Osteocyte (in vitro differentiated cells): ENCODE data around the gene PRKCH. TPM values are rescaled to one million over a fixed set of nuclear protein-coding genes. Genes with fewer than 3 reads are reported as not detected.

Experiments used
- DNase-seq: peaks from one replicate; pipeline ENCODE4 v3.0.0; 2021; ENCODE audit warnings: mixed read lengths; ENCODE audit not compliant: unreplicated experiment; ENCODE audit errors: extremely low spot score
- H3K27ac Mint-ChIP-seq: one replicate; pipeline ENCODE4 v1.8.0; 2021; ENCODE audit warnings: mild to moderate bottlenecking, mixed read lengths; ENCODE audit not compliant: unreplicated experiment
- H3K27me3 Mint-ChIP-seq: one replicate; pipeline ENCODE4 v1.8.0; 2021; ENCODE audit warnings: mixed read lengths; ENCODE audit not compliant: unreplicated experiment
- H3K36me3 Mint-ChIP-seq: one replicate; pipeline ENCODE4 v1.8.0; 2021; ENCODE audit warnings: mixed read lengths; ENCODE audit not compliant: unreplicated experiment
- H3K4me1 Mint-ChIP-seq: one replicate; pipeline ENCODE4 v1.8.0; 2021; ENCODE audit warnings: mixed read lengths; ENCODE audit not compliant: unreplicated experiment
- H3K4me3 Mint-ChIP-seq: one replicate; pipeline ENCODE4 v1.8.0; 2021; ENCODE audit warnings: mild to moderate bottlenecking, moderate library complexity, mixed read lengths; ENCODE audit not compliant: unreplicated experiment
- H3K9me3 Mint-ChIP-seq: one replicate; pipeline ENCODE4 v1.8.0; 2021; ENCODE audit warnings: mixed read lengths; ENCODE audit not compliant: unreplicated experiment
- CTCF ChIP-seq: fragments of 200-600 bp; sonication (generic); IDR thresholded peaks from 2 replicates; pipeline ENCODE4 v1.5.0; 2021; ENCODE audit warnings: antibody characterized with exemption, mild to moderate bottlenecking, moderate library complexity
- total RNA-seq: library from RNA; stranded (reverse); gene quantifications from 2 replicates; pipeline ENCODE4 v1.2.1, GENCODE V29; 2021

Gene PRKCH
- total RNA-seq, 1 donor from 2014 or later = 10.6 TPM

DNA sequence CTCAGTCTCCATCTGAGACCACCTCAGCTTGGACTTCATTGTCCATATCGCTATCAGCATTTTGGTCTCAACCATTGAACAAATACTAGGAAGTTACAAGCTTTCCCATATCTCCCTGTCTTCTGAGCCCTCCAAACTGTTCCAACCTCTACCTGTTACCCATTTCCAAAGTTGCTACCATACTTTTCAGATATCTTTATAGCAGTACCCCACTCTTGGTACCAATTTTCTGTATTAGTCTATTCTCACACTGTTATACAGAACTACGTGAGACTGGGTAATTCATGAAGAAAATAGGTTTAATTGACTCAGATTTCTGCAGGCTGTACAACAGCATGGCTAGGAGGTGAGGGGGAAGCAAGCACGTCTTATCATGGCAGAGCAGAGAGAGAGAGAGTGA is 53.8 kb downstream of the PRKCH start:
- DNase-seq = no peak
- H3K27me3 Mint-ChIP-seq = peaks cover 8% of the 10 kb centered on the region
- TF ChIP-seq CTCF = no peak
- H3K4me3 Mint-ChIP-seq = no peak overlapping the region
- peaks cover 29% of the 10 kb centered on the region for H3K9me3 Mint-ChIP-seq
- H3K36me3 Mint-ChIP-seq = peaks cover 14% of the 10 kb centered on the region
- H3K4me1 Mint-ChIP-seq = no peaks in the 10 kb centered on the region
- H3K27ac Mint-ChIP-seq = no peak overlapping the region

DNA sequence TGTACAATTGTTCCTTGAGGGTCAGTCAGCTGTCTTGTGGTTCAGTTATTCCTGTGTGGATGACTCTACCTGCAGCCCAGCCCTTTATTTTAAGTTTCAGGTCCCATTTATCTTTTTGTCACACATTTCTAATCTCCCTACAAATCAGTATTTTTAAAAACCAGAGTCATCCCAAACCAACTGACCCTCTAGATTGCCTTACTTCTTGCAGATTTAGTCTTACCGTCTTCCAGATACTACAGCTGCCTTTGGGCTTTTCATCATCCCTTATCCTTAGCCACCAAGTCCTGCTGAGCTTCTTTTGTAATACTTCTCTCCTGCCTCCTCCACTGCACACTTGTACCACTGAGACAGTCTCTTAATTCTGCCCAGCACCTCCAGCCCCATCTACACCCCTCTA is 54.9 kb downstream of the PRKCH start:
- H3K4me3 Mint-ChIP-seq = no peak overlapping the region

DNA sequence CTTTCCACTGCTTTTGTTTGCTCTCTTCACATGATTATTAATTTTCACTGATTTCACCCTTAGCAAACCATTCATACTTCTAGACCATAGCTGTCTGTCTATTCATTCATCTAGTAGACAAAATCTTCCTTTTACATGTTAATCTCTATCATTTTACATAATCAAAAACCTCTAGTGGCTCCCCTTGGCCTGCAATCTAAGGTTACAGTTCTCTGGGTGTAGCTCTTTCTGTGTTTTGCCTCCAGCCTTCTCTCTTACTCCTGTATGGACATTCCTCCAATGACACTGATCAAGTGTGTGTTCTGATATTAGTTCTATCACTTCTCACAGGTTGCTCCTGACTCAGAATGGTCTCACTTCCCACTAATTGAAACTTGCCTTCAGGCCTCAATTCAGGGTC is 56.4 kb downstream of the PRKCH start:
- H3K9me3 Mint-ChIP-seq = peaks cover 29% of the 10 kb centered on the region
- no peak overlapping the region for H3K27ac Mint-ChIP-seq
- no peak overlapping the region for H3K4me3 Mint-ChIP-seq
- H3K27me3 Mint-ChIP-seq = peaks cover 8% of the 10 kb centered on the region
- no peak for TF ChIP-seq CTCF
- no peaks in the 10 kb centered on the region for H3K4me1 Mint-ChIP-seq
- peaks cover 14% of the 10 kb centered on the region for H3K36me3 Mint-ChIP-seq
- DNase-seq = no peak

More for the DNA sequence above, 54.9 kb downstream of the PRKCH start:
- no peak for DNase-seq
- Mint-ChIP-seq H3K9me3 (peaks cover 29% of the 10 kb centered on the region), H3K36me3 (peaks cover 14% of the 10 kb centered on the region), H3K27ac (no peak overlapping the region), H3K4me1 (no peaks in the 10 kb centered on the region), H3K27me3 (peaks cover 8% of the 10 kb centered on the region)
- no peak for TF ChIP-seq CTCF

DNA sequence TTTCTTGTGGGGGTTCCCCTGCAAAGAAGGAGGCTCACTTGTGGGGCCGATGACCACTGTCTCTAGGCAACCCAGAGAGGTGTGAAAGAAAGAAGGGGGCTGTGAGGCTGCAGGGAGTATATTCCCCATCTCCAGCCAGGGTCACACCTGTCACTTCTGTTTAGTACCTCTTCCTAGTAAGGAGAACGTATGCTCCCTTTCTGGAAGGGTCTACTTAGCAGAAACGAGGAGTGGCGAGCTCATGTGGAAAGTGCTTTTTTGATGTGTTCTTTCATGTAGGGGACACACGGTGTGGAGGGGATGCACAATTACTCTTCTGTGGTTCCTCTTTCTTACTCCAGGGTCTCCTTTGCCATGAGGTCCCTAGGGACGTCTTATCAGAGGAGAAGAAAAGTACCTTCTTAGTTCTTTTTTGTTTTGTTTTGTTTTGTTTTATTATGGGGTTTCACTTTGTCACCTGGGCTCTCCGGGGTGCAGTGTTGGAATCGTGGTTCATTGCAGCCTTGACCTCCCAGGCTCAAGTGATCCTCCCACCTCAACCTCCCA is 58.3 kb downstream of the PRKCH start:
- no peak overlapping the region for H3K27ac Mint-ChIP-seq
- no peak for TF ChIP-seq CTCF

DNA sequence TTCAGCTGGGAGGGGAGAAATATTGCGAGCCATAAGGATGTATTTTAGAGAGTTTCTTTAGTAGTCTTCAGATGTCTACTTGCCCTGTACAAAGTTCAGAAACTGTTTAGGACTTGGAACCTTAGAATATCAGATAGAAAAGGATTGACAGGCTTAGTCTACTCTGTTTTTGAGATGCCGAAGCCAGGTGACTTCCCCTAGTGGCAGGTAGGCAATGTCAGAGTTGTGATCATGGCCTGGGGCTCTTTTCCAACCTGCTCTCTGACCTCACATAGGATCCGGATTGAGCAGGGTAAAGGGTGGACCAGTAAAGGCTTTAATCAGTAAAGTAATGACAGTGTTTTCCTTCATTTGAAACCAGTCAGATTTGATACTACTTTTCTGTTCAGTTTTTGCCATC is 59.6 kb downstream of the PRKCH start:
- TF ChIP-seq CTCF = no peak
- Mint-ChIP-seq H3K36me3 (peaks cover 7% of the 10 kb centered on the region), H3K27me3 (peaks cover 11% of the 10 kb centered on the region), H3K9me3 (peaks cover 13% of the 10 kb centered on the region), H3K4me1 (no peaks in the 10 kb centered on the region), H3K27ac (no peak overlapping the region), H3K4me3 (no peak overlapping the region)
- DNase-seq = no peak

More for the DNA sequence above, 58.3 kb downstream of the PRKCH start:
- H3K9me3 Mint-ChIP-seq = peaks cover 22% of the 10 kb centered on the region
- H3K27me3 Mint-ChIP-seq = peaks cover 11% of the 10 kb centered on the region
- H3K4me1 Mint-ChIP-seq = no peaks in the 10 kb centered on the region
- no peak for DNase-seq
- peaks cover 11% of the 10 kb centered on the region for H3K36me3 Mint-ChIP-seq
- H3K4me3 Mint-ChIP-seq = no peak overlapping the region
